Gastroesophageal sphincter (tissue), 4 donors: Measurements from ENCODE around the gene UMODL1. TPM values are rescaled to one million over a fixed set of nuclear protein-coding genes. Genes with fewer than 3 reads are reported as not detected.

ENCODE experiments used
- ATAC-seq: fragments of 150-250 bp; one replicate; pipeline ENCODE4 v1.9.1; 2016; ENCODE audit warnings: mild to moderate bottlenecking, moderate library complexity
- H3K27ac ChIP-seq, 4 donors: fragments of 200-600 bp; sonication (generic) in 3 of 4; 1 replicate in 3 of 4; 2 replicates in 1 of 4; pipeline ENCODE4 v1.5.1; 2016 to 2019
- H3K27me3 ChIP-seq: fragments of 200-600 bp; sonication (generic); one replicate; pipeline ENCODE4 v1.5.1; 2019
- H3K36me3 ChIP-seq, 2 donors: fragments of 200-600 bp; sonication (generic); one replicate each; pipeline ENCODE4 v1.5.1; 2019; ENCODE audit warnings: control low read depth in 1 of 2
- H3K4me1 ChIP-seq, 3 donors: fragments of 200-600 bp; sonication (generic); 1 replicate in 2 of 3; 2 replicates in 1 of 3; pipeline ENCODE4 v1.5.1; 2016 to 2019; ENCODE audit warnings: control low read depth in 2 of 3
- H3K4me3 ChIP-seq, 2 donors: fragments of 200-600 bp; sonication (generic); one replicate each; pipeline ENCODE4 v1.5.1; 2019; ENCODE audit warnings: mild to moderate bottlenecking in 1 of 2, moderate library complexity in 1 of 2
- H3K9me3 ChIP-seq, 3 donors: fragments of 200-600 bp; sonication (generic); one replicate each; pipeline ENCODE4 v1.5.1; 2017 to 2019; ENCODE audit warnings: control low read depth in 2 of 3
- EP300 ChIP-seq: sonication (generic); formaldehyde crosslinking; IDR thresholded peaks from one replicate; pipeline ENCODE4 v1.6.1; 2017; ENCODE audit warnings: antibody characterized with exemption, mild to moderate bottlenecking
- POLR2A ChIP-seq, 2 donors: fragments of 450-650 bp; IDR thresholded peaks; one replicate each; pipeline ENCODE4 v1.6.1; 2017; ENCODE audit warnings: antibody characterized with exemption in 2 of 2, mild to moderate bottlenecking in 2 of 2, moderate library complexity in 1 of 2
- POLR2AphosphoS5 ChIP-seq: sonication (generic); formaldehyde crosslinking; IDR thresholded peaks from one replicate; pipeline ENCODE4 v1.6.1; 2017; ENCODE audit warnings: antibody characterized with exemption
- WGBS, 2 donors: methylation state at CpG; one replicate each; pipeline ENCODE4 v1.1.5; 2018; ENCODE audit warnings: low coverage in 1 of 2; 5-methylcytosine and 5-hydroxymethylcytosine counted together
- total RNA-seq, 4 donors: library from RNA; depleted of rRNA; stranded (reverse); fragments of >200 nt; gene quantifications; one replicate each; pipeline ENCODE4 v1.1.0, GENCODE V29; 2016
- TF ChIP-seq, protein P1 (sequence below), 4 experiments: fragments of 200-600 bp in 2 of 4; fragments of 450-650 bp in 2 of 4; sonication (generic) in 1 of 4; IDR thresholded peaks; one replicate each; pipeline ENCODE4 v1.5.1; 2017 to 2019; ENCODE audit warnings: antibody characterized with exemption in 4 of 4, mild to moderate bottlenecking in 2 of 4, moderate library complexity in 2 of 4

Gene UMODL1
- total RNA-seq, 4 donors from 2014 or later = not detected

DNA sequence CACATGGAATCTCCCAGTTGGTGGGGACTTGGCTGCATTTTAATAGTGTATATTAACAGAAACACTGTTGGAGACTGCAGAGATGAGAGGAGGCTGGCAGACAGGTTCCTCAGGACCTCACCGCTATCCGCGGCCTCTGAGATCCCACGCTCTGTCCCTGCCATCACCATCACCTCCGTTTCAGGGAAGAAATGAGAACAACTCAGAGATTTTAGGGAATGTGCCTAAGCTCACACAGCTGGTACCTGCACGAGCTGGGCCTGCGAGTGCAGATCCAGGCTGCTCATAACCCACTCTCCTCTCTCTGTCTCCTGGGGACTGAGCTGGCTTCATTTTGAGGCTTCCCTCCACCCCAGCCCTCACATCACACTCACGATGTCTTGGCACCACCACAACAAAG, 62.0 kb downstream of the UMODL1 start:
- Histone ChIP-seq H3K36me3 (no peaks in the 10 kb centered on the region), H3K9me3 (no peaks in the 10 kb centered on the region), H3K4me1 (no peaks in the 10 kb centered on the region), H3K27ac (no peak overlapping the region), H3K4me3 (no peak overlapping the region), H3K27me3 (peaks cover 6% of the 10 kb centered on the region)
- 69 to 91% methylated on average over 4 to 7 of the region's 8 CpGs for WGBS, 2 donors
- ATAC-seq = no peak
- TF ChIP-seq EP300 (no peak), POLR2AphosphoS5 (no peak), POLR2A (IDR thresholded peaks at IDR 0.05) (no peak)

DNA sequence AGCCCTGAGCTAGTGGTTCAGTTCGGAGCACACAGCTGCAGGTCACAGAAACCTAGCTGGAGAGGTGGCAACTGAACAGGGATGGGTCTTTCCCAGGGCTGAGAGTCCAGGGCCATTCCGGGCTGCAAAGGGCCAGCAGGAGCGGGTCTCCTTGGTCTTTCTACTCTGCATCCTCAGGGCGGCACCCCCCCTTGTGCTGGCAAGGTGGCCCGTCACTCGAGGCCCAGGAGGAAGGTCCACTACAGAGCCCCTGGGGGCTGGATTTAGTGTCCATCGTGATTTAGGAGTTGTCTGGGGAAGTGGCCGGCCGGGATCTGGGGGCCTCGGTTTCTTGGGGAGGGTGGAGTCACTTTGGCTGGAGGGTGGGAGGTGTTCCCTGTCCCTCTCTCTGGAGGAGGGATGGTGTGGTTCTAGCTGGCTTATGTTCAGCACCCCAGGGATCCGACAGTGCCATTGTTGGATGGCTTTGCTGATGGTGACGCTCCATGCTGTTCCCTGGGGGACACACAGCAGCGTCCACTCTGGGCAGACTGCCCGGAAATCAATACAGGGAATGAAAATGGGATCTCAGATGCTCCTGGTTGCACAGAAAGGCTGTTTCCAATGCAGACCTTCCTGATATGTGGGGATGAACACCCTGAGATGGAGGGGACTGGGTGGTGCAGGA, 64.4 kb downstream of the UMODL1 start:
- no peak for ATAC-seq
- Histone ChIP-seq H3K9me3 (no peaks in the 10 kb centered on the region), H3K4me3 (no peak overlapping the region), H3K27ac (no peak overlapping the region), H3K4me1 (no peaks in the 10 kb centered on the region), H3K36me3 (no peaks in the 10 kb centered on the region), H3K27me3 (peaks cover 10% of the 10 kb centered on the region)
- no peak for TF ChIP-seq EP300
- no peak for TF ChIP-seq POLR2A (IDR thresholded peaks at IDR 0.05)
- TF ChIP-seq, protein P1, sequence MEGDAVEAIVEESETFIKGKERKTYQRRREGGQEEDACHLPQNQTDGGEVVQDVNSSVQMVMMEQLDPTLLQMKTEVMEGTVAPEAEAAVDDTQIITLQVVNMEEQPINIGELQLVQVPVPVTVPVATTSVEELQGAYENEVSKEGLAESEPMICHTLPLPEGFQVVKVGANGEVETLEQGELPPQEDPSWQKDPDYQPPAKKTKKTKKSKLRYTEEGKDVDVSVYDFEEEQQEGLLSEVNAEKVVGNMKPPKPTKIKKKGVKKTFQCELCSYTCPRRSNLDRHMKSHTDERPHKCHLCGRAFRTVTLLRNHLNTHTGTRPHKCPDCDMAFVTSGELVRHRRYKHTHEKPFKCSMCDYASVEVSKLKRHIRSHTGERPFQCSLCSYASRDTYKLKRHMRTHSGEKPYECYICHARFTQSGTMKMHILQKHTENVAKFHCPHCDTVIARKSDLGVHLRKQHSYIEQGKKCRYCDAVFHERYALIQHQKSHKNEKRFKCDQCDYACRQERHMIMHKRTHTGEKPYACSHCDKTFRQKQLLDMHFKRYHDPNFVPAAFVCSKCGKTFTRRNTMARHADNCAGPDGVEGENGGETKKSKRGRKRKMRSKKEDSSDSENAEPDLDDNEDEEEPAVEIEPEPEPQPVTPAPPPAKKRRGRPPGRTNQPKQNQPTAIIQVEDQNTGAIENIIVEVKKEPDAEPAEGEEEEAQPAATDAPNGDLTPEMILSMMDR (IDR thresholded peaks at IDR 0.05) = no peak
- no peak for TF ChIP-seq POLR2AphosphoS5
- WGBS, 2 donors = no CpG with 5 or more reads among the region's 14 CpGs

DNA sequence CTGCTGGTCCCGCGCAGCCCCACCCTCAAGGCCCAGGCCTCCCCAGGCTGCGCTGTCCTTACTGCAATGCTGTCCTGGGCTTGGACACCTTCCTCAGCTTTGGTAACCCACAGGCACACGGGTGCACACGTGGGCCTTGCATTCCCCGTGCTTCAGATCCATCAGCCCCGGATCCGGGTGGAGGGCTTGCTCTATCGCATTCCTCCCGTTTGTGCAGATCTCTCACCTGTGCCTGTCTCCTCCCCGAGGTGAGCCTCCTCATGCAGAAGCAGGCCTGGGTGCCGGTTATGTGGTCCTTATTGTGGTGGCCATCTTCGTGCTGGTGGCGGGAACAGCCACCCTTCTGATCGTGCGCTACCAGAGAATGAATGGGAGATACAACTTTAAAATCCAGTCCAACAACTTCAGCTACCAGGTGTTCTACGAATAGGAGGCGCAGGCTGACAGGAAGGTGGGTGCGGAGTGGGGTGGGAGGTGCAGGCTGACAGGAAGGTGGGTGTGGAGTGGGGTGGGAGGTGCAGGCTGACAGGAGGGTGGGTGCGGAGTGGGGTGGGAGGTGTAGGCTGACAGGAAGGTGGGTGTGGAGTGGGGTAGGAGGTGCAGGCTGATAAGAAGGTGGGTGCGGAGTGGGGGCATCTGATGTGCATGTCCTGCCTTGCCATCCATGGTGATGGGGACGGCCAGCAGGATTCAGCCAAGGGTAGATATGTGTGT, 66.2 kb downstream of the UMODL1 start:
- no peak for ATAC-seq
- Histone ChIP-seq H3K4me1 (no peaks in the 10 kb centered on the region), H3K36me3 (no peaks in the 10 kb centered on the region), H3K4me3 (no peak overlapping the region), H3K27ac (no peak overlapping the region), H3K9me3 (no peaks in the 10 kb centered on the region), H3K27me3 (peaks cover 20% of the 10 kb centered on the region)
- TF ChIP-seq EP300 = no peak
- TF ChIP-seq POLR2AphosphoS5 = no peak
- TF ChIP-seq, protein P1 (IDR thresholded peaks at IDR 0.05) = no peak
- no peak for TF ChIP-seq POLR2A (IDR thresholded peaks at IDR 0.05)
- 86 to 96% methylated on average over 4 to 6 of the region's 22 CpGs for WGBS, 2 donors

DNA sequence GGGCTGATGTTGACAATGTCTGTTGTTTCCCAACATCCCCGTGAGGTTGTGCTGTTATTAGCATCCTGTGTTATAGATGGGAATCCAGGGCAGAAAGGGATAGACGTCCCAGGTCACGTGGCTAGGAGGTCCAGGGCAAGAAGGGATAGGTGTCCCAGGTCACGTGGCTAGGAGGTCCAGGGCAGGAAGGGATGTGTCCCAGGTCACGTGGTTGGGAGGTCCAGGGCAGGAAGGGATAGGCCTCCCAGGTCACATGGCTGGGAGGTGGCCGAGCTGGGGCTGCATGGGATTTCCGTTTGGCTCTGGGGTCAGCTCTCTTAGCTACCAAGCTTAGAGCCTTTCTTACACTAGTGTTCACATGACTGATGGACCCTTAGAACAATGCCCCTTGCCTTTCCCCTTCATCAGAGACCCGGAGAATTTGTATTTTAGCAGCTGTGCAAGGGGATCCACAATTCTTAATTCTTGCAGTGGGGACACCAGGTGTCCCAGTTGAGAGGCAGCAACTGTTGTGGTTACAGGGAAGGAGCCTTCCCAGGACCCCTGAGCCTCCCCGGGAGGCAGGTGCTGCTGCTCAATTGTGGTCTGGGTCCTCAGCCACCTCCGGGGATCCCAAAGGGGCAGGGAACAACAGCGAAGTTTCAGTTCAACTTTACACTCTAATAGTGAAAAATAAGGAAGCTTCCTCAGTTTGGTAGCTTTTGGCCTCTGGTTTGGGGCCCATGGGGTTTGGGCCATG, 69.2 kb downstream of the UMODL1 start:
- 50 to 57% methylated on average over 4 to 9 of the region's 11 CpGs for WGBS, 2 donors
- no peaks in the 10 kb centered on the region for H3K4me1 ChIP-seq
- no peak overlapping the region for H3K27ac ChIP-seq
- H3K27me3 ChIP-seq = peaks cover 19% of the 10 kb centered on the region
- no peak for ATAC-seq
- no peak for TF ChIP-seq EP300
- no peak for TF ChIP-seq POLR2AphosphoS5
- TF ChIP-seq POLR2A (IDR thresholded peaks at IDR 0.05) = no peak
- TF ChIP-seq, protein P1 (IDR thresholded peaks at IDR 0.05) = no peak
- no peak overlapping the region for H3K4me3 ChIP-seq
- H3K36me3 ChIP-seq = no peaks in the 10 kb centered on the region
- H3K9me3 ChIP-seq = no peaks in the 10 kb centered on the region

DNA sequence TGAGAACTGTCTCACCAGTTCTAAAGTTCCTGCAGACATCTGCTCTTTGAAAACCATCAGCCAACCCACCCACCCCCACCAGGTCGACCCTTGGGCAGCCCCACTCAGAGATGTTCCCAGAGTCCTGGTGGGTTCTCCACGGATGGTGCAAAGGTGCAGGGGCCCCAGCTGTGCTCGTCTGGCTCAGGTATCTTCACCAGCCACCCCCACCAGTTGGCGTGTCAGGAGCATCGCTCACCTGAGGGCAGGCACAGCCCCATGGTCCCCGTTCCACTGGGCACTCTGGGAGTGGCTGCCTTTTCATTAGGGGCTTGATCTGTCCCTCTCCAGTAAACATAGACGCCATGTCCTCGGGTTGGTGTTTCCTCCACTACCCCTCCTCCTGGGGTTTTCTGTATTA, 70.5 kb downstream of the UMODL1 start:
- H3K4me1 ChIP-seq = peaks cover 0 to 5% (median 0%) of the 10 kb centered on the region in 3 donors
- WGBS, 2 donors = 92% methylated on average over 2 of the region's 8 CpGs; no CpG with 5 or more reads in 1 of the 2 donors
- H3K4me3 ChIP-seq = no peak overlapping the region
- H3K36me3 ChIP-seq = no peaks in the 10 kb centered on the region
- no peak overlapping the region for H3K27ac ChIP-seq
- no peak for ATAC-seq
- TF ChIP-seq POLR2A (IDR thresholded peaks at IDR 0.05) = no peak
- no peak for TF ChIP-seq EP300
- TF ChIP-seq POLR2AphosphoS5 = no peak
- TF ChIP-seq, protein P1 (IDR thresholded peaks at IDR 0.05) = no peak
- no peaks in the 10 kb centered on the region for H3K9me3 ChIP-seq
- peaks cover 15% of the 10 kb centered on the region for H3K27me3 ChIP-seq
